Measurements from ENCODE around the gene TRAPPC2L.

TRAPPC2L gene

GRCh38 chr16:88882358-88883030 lies 25.6 kb downstream of the TRAPPC2L start:
- Histone ChIP-seq H3K9me3 (ENCODE audit: control insufficient read depth in 1 of 2, low read length in 2 of 2) (no peaks in the 10 kb centered on the region), H3K27ac (ENCODE audit: low read length) (no peak overlapping the region), H3K4me3 (ENCODE audit: low read depth in 1 of 2, low read length in 2 of 2) (no peak overlapping the region), H3K4me1 (ENCODE audit: control insufficient read depth in 1 of 2, insufficient read depth in 2 of 2, low read length in 2 of 2) (peaks cover 0 to 6% of the 10 kb centered on the region in 2 donors), H3K27me3 (ENCODE audit: low read depth, low read length) (no peaks in the 10 kb centered on the region), H3K36me3 (ENCODE audit: control insufficient read depth in 1 of 2, insufficient read depth in 2 of 2, low read length in 2 of 2) (peaks cover 0 to 21% of the 10 kb centered on the region in 2 donors)

GRCh38 chr16:88883117-88883895 lies 26.4 kb downstream of the TRAPPC2L start:
- Histone ChIP-seq H3K27ac (ENCODE audit: low read length) (no peak overlapping the region), H3K36me3 (ENCODE audit: control insufficient read depth in 1 of 2, insufficient read depth in 2 of 2, low read length in 2 of 2) (peaks cover 0 to 14% of the 10 kb centered on the region in 2 donors), H3K4me3 (ENCODE audit: low read depth in 1 of 2, low read length in 2 of 2) (no peak overlapping the region), H3K4me1 (ENCODE audit: control insufficient read depth in 1 of 2, insufficient read depth in 2 of 2, low read length in 2 of 2) (peaks cover 0 to 10% of the 10 kb centered on the region in 2 donors), H3K9me3 (ENCODE audit: control insufficient read depth in 1 of 2, low read length in 2 of 2) (no peaks in the 10 kb centered on the region), H3K27me3 (ENCODE audit: low read depth, low read length) (no peaks in the 10 kb centered on the region)

- Histone ChIP-seq H3K4me1 (ENCODE audit: control insufficient read depth in 1 of 2, insufficient read depth in 2 of 2, low read length in 2 of 2) (peaks cover 0 to 10% of the 10 kb centered on the region in 2 donors), H3K4me3 (ENCODE audit: low read depth in 1 of 2, low read length in 2 of 2) (no peak overlapping the region), H3K27ac (ENCODE audit: low read length) (no peak overlapping the region), H3K36me3 (ENCODE audit: control insufficient read depth in 1 of 2, insufficient read depth in 2 of 2, low read length in 2 of 2) (peaks cover 0 to 14% of the 10 kb centered on the region in 2 donors), H3K27me3 (ENCODE audit: low read depth, low read length) (no peaks in the 10 kb centered on the region), H3K9me3 (ENCODE audit: control insufficient read depth in 1 of 2, low read length in 2 of 2) (no peaks in the 10 kb centered on the region)
These were observed 27.0 kb downstream of the TRAPPC2L start for GRCh38 chr16:88883946-88884345.

- Histone ChIP-seq H3K27me3 (ENCODE audit: low read depth, low read length) (no peaks in the 10 kb centered on the region), H3K27ac (ENCODE audit: low read length) (no peak overlapping the region), H3K9me3 (ENCODE audit: control insufficient read depth in 1 of 2, low read length in 2 of 2) (no peaks in the 10 kb centered on the region), H3K36me3 (ENCODE audit: control insufficient read depth in 1 of 2, insufficient read depth in 2 of 2, low read length in 2 of 2) (peaks cover 0 to 14% of the 10 kb centered on the region in 2 donors), H3K4me3 (ENCODE audit: low read depth in 1 of 2, low read length in 2 of 2) (no peak overlapping the region), H3K4me1 (ENCODE audit: control insufficient read depth in 1 of 2, insufficient read depth in 2 of 2, low read length in 2 of 2) (peaks cover 0 to 10% of the 10 kb centered on the region in 2 donors)
These were observed 27.8 kb downstream of the TRAPPC2L start for GRCh38 chr16:88884569-88885271.

GRCh38 chr16:88885693-88886280 lies 28.9 kb downstream of the TRAPPC2L start:
- Histone ChIP-seq H3K36me3 (ENCODE audit: control insufficient read depth in 1 of 2, insufficient read depth in 2 of 2, low read length in 2 of 2) (peaks cover 0 to 20% of the 10 kb centered on the region in 2 donors), H3K4me1 (ENCODE audit: control insufficient read depth in 1 of 2, insufficient read depth in 2 of 2, low read length in 2 of 2) (peaks cover 0 to 10% of the 10 kb centered on the region in 2 donors), H3K9me3 (ENCODE audit: control insufficient read depth in 1 of 2, low read length in 2 of 2) (no peaks in the 10 kb centered on the region), H3K4me3 (ENCODE audit: low read depth in 1 of 2, low read length in 2 of 2) (no peak overlapping the region), H3K27ac (ENCODE audit: low read length) (no peak overlapping the region), H3K27me3 (ENCODE audit: low read depth, low read length) (no peaks in the 10 kb centered on the region)

- Histone ChIP-seq H3K9me3 (ENCODE audit: control insufficient read depth in 1 of 2, low read length in 2 of 2) (no peaks in the 10 kb centered on the region), H3K4me1 (ENCODE audit: control insufficient read depth in 1 of 2, insufficient read depth in 2 of 2, low read length in 2 of 2) (peaks cover 0 to 8% of the 10 kb centered on the region in 2 donors), H3K36me3 (ENCODE audit: control insufficient read depth in 1 of 2, insufficient read depth in 2 of 2, low read length in 2 of 2) (peaks cover 0 to 23% of the 10 kb centered on the region in 2 donors), H3K4me3 (ENCODE audit: low read depth in 1 of 2, low read length in 2 of 2) (no peak overlapping the region), H3K27me3 (ENCODE audit: low read depth, low read length) (no peaks in the 10 kb centered on the region), H3K27ac (ENCODE audit: low read length) (no peak overlapping the region)
These were observed 29.5 kb downstream of the TRAPPC2L start for GRCh38 chr16:88886420-88886844.

GRCh38 chr16:88886845-88887521 lies 30.1 kb downstream of the TRAPPC2L start:
- Histone ChIP-seq H3K4me3 (ENCODE audit: low read depth in 1 of 2, low read length in 2 of 2) (no peak overlapping the region), H3K36me3 (ENCODE audit: control insufficient read depth in 1 of 2, insufficient read depth in 2 of 2, low read length in 2 of 2) (peaks cover 0 to 28% of the 10 kb centered on the region in 2 donors)

GRCh38 chr16:88888057-88888456 lies 31.1 kb downstream of the TRAPPC2L start:
- Histone ChIP-seq H3K27ac (ENCODE audit: low read length) (no peak overlapping the region), H3K4me3 (ENCODE audit: low read depth in 1 of 2, low read length in 2 of 2) (no peak overlapping the region), H3K4me1 (ENCODE audit: control insufficient read depth in 1 of 2, insufficient read depth in 2 of 2, low read length in 2 of 2) (peaks cover 0 to 4% of the 10 kb centered on the region in 2 donors), H3K36me3 (ENCODE audit: control insufficient read depth in 1 of 2, insufficient read depth in 2 of 2, low read length in 2 of 2) (peaks cover 0 to 24% of the 10 kb centered on the region in 2 donors), H3K9me3 (ENCODE audit: control insufficient read depth in 1 of 2, low read length in 2 of 2) (no peaks in the 10 kb centered on the region), H3K27me3 (ENCODE audit: low read depth, low read length) (no peaks in the 10 kb centered on the region)

More at GRCh38 chr16:88886845-88887521, 30.1 kb downstream of the TRAPPC2L start:
- Histone ChIP-seq H3K27me3 (ENCODE audit: low read depth, low read length) (no peaks in the 10 kb centered on the region), H3K27ac (ENCODE audit: low read length) (no peak overlapping the region), H3K4me1 (ENCODE audit: control insufficient read depth in 1 of 2, insufficient read depth in 2 of 2, low read length in 2 of 2) (peaks cover 0 to 4% of the 10 kb centered on the region in 2 donors), H3K9me3 (ENCODE audit: control insufficient read depth in 1 of 2, low read length in 2 of 2) (no peaks in the 10 kb centered on the region)

GRCh38 chr16:88888461-88889387 lies 31.8 kb downstream of the TRAPPC2L start:
- peaks cover 0 to 20% of the 10 kb centered on the region in 2 donors for H3K36me3 ChIP-seq (ENCODE audit: control insufficient read depth in 1 of 2, insufficient read depth in 2 of 2, low read length in 2 of 2)
- no peak overlapping the region for H3K27ac ChIP-seq (ENCODE audit: low read length)
- no peaks in the 10 kb centered on the region for H3K9me3 ChIP-seq (ENCODE audit: control insufficient read depth in 1 of 2, low read length in 2 of 2)
- peaks cover 0 to 4% of the 10 kb centered on the region in 2 donors for H3K4me1 ChIP-seq (ENCODE audit: control insufficient read depth in 1 of 2, insufficient read depth in 2 of 2, low read length in 2 of 2)
- H3K4me3 ChIP-seq (ENCODE audit: low read depth in 1 of 2, low read length in 2 of 2) = no peak overlapping the region
- no peaks in the 10 kb centered on the region for H3K27me3 ChIP-seq (ENCODE audit: low read depth, low read length)
